Stimulated activated CD8-positive, alpha-beta memory T cell treated with anti-CD3 and anti-CD28 coated beads, Interleukin-15, amount 100 ng/mL, for 24 hours (primary cell): ENCODE data around the gene DUSP9.
"Not testable (repeated sequence)": the region's sequence is repeated elsewhere in the genome, so short reads cannot be mapped to it uniquely, and the experiment has no call there.

Experiments
- DNase-seq: peaks from one replicate; pipeline ENCODE4 v3.0.0-alpha.2; 2020; ENCODE audit warnings: low read depth

The DUSP9 gene

GRCh38 chrX:153646620-153647373 is at the start of gene DUSP9:
Gene DUSP9, plus strand, starts transcription at chrX:153647203. Its CDS starts 751 bp downstream, at chrX:153647954.
- no peak for DNase-seq

GRCh38 chrX:153598541-153599191 is 48.3 kb upstream of the DUSP9 start, which contains the start of gene CCNQ:
Gene CCNQ, minus strand, starts transcription at chrX:153599139. Its CDS starts 66 bp downstream, at chrX:153599073.
- DNase-seq = no peak

- DNase-seq = peak; percentile 62
Measured at GRCh38 chrX:153599192-153600031, 47.6 kb upstream of the DUSP9 start.

- no peak for DNase-seq
Measured at GRCh38 chrX:153600032-153600373, 47.0 kb upstream of the DUSP9 start.

- no peak for DNase-seq
Measured at GRCh38 chrX:153600921-153601320, 46.1 kb upstream of the DUSP9 start.

- DNase-seq = no peak
Measured at GRCh38 chrX:153601511-153602110, 45.4 kb upstream of the DUSP9 start.

- no peak for DNase-seq
Measured at GRCh38 chrX:153602601-153603000, 44.4 kb upstream of the DUSP9 start.

GRCh38 chrX:153603131-153603656 is 43.8 kb upstream of the DUSP9 start:
- DNase-seq = no peak

GRCh38 chrX:153604666-153605380 is 42.2 kb upstream of the DUSP9 start:
- DNase-seq = not testable (repeated sequence)

GRCh38 chrX:153606503-153606902 is 40.5 kb upstream of the DUSP9 start:
- no peak for DNase-seq

GRCh38 chrX:153608376-153608775 is 38.6 kb upstream of the DUSP9 start:
- no peak for DNase-seq

- no peak for DNase-seq
Measured at GRCh38 chrX:153608806-153609205, 38.2 kb upstream of the DUSP9 start.

- DNase-seq = peak; percentile 44
Measured at GRCh38 chrX:153609917-153610835, 36.8 kb upstream of the DUSP9 start.

GRCh38 chrX:153610836-153611213 is 36.2 kb upstream of the DUSP9 start:
- no peak for DNase-seq

- DNase-seq = no peak
Measured at GRCh38 chrX:153611298-153612095, 35.5 kb upstream of the DUSP9 start.

GRCh38 chrX:153612413-153612812 is 34.6 kb upstream of the DUSP9 start:
- no peak for DNase-seq

GRCh38 chrX:153614818-153615217 is 32.2 kb upstream of the DUSP9 start:
- DNase-seq = no peak

- DNase-seq = no peak
Measured at GRCh38 chrX:153620576-153620975, 26.4 kb upstream of the DUSP9 start.

- no peak for DNase-seq
Measured at GRCh38 chrX:153621949-153622598, 24.9 kb upstream of the DUSP9 start.
